NK-92 (cell line): ENCODE data around the gene KIF2C.
"Not testable (repeated sequence)": the region's sequence is repeated elsewhere in the genome, so short reads cannot be mapped to it uniquely, and the experiment has no call there.

Experiments
- DNase-seq: peaks from one replicate; lab custom pipeline; 2025; ENCODE audit not compliant: unreplicated experiment; lab: John Stamatoyannopoulos, UW

Gene KIF2C

DNA sequence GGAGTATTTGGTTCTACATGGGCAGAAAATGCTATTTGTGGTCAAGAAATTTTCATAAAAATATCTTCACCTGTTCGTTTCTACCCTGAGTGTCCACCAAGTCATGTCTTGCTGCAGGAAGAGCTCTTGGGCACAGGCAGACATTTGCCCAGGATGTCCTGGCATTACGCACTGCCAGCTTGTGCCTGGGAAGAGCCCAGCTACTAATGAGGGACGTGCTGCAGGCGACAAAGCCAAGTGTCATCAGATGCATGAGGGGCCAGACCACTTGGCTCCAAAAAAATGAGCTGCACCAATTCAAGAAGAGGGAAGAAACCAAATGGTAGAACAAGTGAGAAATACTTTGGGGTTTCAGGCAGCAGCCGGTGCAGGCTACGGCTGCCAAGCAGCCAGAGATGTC is 21.5 kb upstream of the KIF2C start:
- DNase-seq = no peak

DNA sequence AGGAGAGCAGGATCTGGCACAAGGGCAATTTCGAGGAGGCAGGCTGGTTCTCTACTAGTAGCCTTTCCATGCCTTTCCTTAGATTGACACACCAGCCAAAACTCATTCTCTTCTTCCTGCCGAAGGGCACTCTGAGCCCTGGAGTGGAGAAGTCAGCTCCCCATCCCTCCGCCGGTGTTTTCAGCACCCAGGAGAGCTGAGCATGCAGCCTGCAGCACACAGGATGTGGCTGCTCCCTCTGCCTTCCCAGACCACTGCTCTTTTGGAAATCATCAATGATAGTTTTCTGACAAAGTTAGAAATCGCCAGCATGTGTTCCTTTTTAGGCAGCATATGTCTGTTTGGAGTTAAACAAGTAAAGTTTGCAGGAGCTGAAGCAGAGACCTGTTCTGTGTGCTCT is 20.3 kb upstream of the KIF2C start:
- no peak for DNase-seq

DNA sequence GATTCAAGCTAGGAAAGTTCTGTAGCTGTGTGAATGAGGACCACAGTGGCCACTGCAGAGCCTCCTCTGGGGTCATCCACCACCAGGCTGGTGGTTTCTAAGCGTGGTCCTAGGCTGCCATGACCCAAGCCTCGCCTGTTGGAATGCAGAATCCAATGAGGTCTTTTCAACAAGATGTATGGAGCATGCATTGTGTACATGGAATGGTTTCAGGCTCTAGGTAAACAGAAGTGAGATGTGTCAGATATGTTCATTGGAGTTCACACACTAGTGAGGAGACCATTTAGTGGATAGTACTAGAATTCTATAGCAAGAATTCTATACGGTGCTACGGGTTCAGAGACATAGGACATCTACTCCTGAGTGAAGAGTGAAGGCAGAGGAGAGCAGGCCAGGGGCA is 19.4 kb upstream of the KIF2C start:
- DNase-seq = no peak

DNA sequence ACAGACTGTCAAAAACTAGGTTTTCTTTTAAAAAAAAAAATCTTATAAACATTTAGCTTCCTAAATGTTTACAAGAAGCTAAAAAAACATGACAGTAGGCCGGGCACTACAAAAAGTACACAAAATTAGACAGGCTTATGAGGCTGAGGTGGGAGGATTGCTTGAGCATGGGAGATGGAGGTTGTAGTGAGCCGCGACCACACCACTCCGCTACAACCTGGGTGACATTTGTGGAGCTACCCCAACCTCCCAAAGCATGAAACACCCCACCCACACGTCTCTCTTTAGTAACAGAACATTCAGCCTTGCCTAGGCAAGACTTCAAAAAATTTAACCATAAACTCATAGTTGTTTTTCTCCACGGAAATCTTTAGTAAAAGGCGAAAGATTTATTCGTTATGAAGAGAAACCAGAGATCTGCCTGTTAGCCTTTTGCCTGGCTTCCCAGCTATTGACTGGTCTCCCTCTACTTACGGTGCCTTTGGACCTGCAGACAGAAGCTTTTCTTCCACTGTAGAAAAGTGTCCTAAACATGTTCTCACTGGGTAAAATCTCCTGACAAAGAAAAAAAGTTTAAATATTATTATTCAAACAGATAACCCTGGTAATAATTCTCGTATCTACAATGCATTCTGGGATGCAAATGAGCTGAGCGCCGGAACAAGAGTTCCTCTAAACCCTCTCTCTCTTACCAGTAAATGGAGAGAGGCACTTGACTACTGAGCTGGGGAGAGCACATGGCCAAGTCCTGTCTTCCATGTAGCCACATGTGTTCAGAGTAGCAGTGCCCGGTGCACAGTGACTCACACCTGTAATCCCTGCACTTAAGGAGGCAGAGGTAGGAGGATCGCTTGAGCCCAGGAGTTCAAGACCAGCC is 17.9 kb upstream of the KIF2C start:
- DNase-seq = no peak

DNA sequence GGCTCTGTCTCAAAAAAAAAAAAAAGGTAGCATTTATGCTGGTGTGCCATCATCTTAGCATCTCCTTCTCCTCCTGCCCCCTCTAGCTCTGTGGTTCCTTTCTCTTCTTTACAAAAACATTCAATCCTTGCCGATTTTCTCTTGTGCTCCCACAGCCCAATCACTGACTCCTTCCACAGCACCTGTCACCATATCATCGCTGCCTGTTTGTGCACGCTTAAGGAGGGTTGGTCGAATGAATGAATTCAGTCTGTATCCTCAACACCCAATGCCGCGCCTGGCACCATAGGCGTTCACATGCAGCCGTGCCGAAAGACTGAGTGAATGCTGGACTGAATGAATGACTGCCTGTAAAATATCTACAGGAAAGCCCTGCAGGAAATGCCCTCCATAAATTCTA is 16.6 kb upstream of the KIF2C start:
- DNase-seq = no peak

DNA sequence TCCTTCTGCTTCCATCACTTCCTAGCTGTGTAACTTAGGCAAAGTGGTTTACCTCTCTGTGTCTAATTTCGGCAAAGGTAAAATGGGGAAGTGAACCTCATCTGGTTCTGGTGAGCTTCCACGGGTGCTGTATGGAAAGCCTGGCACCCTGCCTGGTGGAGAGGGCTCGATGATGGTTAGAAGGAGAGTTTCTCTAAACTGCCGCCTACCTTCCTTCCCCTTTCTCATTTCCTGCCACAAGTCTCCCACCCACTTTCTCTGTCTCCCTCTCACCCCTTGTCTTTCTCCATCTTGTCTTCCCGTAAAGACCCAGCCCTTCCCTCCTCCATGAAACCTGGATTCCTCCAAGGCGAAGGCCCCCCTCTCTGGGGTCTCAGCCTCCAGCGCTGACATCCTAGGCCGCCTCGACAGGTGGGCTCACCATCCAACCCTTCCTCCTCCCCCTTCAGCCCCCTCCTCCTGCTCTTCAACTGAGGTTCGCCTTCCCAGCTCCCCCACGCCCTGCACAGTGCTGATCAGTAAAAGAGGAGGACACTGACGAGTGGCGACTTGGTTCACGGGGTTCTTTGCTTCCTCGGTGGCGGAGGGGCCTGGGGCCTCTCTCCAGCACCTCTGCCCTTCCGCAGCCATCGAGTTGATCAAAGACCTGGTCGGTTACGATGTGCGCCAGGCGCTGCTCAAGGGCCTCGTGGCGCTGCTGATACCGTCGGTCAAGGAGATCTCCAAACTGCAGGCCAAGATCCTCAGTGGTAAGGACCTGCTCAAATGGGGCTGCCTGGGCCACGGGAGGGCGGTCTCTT is 15.9 kb upstream of the KIF2C start:
- no peak for DNase-seq

DNA sequence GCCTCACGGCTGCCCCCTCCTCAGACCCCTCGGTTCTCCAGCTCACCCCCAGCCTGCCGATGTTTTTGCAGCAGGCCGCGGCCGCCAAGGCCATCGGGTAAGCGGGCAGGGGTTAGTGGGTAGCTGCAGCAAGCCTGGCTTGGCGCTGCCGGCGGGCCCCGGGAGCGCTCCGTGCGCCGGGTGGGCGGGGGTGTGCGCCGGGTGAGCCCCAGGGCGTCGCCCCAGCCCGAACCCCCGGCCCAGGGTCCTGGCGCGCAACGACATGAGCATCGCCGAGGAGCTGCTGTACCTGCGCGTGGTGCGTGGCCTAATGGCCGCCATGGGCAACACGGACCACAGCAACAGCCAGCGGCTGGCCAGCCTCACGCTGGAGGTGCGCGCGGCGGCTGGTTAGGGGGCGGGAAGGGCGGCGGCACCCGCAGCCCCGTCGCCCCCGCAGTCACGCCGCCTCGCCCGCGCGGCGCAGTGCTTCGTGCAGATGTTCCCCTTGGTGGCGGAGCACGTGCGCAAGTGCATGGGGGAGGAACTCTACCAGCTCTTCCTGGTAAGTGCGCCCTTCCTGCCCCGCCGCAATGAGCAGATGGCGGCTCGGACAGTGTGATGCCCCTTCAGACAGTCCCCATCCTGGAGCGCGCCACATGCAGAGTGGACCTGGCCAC is 15.2 kb upstream of the KIF2C start:
- DNase-seq = no peak

DNA sequence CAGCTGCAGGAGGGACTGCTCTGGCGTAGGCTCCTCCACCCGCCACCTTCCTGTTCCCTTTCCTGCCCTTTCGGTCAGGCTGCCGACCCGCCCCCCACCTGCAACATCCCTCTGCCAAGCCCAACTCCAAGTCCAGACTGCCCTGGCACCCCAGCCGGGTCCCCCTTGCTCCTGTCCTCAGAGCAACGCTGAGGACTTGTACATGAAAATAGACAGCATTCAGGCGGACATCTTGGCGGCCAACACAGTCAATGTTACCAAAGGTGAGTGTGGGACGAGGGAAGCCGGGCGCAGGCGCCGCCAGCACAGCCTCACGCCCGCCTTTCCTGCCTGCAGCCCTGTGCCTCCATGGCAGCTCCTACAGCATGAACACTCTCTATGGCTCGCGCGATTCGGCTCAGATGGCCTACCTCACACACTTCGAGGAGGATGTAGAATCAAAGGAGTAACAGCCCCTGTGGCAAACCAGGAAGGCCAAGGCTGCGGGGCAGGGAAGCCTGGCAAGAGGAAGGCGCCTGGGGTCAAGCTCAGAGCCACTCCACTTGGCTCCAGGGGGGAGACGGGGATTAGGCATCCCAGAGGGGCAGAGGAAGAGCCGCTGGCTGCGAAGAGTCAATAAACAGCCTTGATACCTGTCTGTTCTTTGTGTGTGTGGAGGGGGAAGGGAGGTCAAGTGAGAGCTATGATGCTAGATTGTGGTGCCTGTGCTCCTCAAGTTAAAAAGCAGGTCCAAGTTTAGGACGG is 14.5 kb upstream of the KIF2C start:
- no peak for DNase-seq

DNA sequence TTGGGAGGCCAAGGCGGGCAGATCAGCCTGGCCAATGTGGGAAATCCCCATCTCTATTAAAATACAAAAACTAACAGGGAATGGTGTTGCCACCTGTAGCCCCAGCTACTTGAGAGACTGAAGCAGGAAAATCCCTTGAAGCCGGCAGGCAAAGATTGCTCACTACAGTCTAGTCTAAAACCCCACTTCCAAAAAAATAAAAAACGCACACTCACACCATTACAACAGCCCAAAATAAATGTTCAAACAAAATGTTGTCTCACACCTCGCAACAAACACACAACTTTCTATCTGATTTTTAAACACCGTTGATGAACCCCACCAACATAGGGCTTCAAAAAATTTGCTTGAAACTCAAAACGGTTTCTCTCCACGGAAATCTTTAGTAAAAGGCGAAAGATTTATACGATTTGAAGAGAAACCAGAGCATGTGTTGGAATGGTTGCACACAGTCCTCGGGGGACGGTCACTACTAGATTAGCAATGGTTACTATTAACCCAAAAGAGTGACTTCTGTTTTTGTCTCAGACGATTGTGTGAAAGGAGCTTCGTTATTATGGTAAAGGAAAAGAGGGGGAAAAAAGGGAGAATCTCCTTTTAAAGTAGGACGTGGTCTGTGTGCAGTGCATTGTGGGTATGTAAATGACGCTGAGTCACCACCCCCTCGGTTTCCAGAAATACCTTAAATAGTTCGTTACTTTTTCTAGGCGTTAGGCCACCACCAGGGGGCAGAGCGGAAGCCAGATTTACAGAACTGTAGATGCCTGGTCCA is 8.7 kb upstream of the KIF2C start, which contains the start of gene RNU5D-1:
Gene RNU5D-1 (minus strand): TSS at position 430 of the 772 bp plus-strand sequence.
- peak; percentile 59 for DNase-seq

DNA sequence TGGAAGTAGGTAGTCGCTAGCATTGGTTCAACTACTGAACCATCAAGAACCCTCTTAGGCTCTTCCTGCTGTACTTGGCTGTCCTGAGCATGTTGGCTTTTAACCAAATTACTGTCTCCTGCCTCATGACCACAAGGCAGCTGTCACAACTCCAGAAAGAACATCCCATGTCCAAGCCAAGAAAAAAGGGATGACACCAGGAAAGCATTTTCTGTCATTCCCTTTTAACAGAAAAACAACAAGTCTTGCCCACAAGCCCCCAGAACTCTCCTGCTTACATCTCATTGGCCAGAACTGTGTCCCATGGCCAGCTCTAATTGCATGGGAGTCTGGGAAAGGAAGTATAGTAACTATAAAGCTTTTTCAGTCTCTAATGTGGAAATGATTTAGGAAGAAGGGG is 6.3 kb upstream of the KIF2C start:
- no peak for DNase-seq

DNA sequence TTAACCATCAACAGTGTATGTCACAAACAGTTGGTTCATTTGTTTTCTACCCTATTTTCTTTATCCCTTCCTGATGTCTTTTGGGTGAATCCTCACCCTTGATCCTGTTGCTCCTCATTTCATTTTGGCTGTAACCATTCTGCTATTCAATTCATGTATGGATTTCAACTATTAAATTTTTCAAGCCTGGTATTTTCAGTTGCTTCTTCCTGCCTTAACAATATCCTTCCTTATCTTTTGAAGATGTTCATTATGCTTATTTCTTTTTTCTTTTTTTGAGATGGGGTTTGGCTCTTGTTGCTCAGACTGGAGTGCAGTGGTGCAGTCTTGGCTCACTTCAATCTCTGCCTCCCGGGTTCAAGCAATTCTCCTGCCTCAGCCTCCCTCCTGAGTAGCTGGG is 5.9 kb upstream of the KIF2C start:
- no peak for DNase-seq

DNA sequence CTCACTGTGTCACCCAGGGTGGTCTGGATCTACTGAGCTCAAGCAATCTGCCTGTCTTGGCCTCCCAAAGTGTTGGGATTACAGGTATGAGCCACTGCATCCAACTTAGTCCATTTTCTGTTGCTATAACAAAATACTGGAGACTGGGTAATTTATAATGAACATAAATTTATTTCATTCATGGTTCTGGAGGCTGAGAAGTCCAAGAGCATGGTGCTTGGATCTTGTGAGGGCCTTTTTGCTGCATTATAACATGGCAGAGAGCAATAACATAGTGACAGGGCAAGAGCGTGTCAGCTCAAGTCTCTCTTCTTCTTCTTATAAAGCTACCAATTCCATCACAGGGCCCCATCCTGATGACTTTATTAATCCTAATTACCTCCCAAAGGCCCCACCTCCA is 3.6 kb upstream of the KIF2C start:
- DNase-seq = no peak

DNA sequence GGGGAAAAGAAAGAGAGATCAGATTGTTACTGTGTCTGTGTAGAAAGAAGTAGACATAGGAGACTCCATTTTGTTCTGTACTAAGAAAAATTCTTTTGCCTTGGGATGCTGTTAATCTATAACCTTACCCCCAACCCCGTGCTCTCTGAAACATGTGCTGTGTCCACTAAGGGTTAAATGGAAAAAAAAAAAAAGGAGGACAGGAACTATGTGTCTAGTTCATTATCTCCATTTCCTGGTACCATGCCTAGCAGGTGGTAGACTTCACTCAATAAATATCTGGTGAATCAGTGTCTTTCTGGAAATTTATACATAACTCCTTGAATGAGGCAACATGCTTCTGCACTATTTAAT is 707 bp upstream of the KIF2C start:
- not testable (repeated sequence) for DNase-seq

DNA sequence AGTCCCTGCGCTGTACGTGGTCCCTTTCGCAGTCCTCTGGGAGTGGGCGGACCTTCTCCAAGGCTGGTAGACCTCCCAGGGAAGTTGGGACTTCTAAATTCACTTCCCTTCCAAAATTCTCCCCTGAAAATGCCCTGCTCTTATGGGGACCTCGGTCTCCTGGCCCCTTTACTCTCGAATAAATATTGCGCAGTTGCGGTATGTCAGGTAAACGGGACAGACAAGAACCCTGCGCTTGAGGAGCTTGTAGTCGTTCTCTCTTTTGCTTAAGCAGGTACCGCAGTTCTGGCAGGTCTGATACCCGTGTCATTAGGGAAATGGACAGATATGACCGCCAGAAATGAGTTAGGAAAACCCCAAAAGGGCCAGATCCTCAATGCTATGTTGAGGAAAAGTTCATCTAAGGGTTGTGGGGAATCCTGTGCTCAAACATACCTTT is 561 bp downstream of the KIF2C start:
- DNase-seq = no peak

DNA sequence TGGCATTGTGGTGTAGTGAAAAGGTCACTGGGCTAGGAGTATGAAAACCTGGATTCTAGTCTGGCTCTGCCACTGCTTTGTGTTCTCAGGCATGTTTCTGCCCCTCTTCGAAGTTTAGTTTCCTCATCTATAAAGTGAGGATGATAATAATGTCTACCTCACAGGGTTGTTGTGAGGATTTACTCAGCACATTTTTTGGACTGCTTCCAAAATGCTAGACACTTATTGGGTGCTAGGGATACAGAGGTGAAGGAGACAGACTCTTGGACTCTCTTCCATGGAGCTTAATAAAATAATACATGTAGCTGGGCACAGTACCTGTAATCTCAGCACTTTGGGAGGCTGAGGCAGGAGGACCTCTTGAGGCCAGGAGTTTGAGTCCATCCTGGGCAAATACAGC is 3.6 kb downstream of the KIF2C start:
- no peak for DNase-seq

DNA sequence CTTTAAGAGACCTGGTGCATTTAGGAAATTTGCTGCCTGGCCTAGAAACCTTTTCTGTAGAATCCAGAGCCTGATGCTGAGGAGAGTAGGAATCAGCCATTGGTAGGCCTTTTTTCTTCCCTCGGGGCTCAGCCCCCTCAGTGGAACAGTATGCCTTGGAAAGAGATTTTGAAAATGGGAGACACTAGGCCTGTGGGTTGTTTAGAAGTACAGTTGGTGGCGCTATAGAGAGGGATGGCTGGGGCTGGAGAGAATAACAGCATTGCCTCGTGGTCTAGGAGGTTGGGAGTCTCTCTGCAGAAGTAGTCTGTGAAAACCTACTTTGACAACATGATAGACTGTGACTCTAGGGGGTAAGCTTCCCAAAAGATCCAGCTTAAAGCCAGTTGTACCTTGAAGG is 8.2 kb downstream of the KIF2C start:
- DNase-seq = no peak

DNA sequence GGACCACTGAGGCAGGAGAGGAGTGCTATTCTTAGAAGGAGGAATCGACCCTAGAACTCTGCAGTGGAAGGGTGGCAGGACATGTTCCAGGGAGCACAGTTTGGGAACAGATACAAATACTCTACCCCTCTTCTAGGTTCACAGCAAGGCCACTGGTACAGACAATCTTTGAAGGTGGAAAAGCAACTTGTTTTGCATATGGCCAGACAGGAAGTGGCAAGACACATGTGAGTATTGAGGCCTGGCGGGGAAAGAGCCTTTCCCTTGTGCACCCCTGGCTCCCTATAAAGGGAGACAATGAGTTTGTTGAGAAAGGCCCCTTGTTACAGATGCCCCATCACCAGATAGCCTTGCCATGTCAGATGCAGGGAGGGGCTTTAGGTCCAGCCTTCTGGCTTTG is 17.8 kb downstream of the KIF2C start:
- no peak for DNase-seq

DNA sequence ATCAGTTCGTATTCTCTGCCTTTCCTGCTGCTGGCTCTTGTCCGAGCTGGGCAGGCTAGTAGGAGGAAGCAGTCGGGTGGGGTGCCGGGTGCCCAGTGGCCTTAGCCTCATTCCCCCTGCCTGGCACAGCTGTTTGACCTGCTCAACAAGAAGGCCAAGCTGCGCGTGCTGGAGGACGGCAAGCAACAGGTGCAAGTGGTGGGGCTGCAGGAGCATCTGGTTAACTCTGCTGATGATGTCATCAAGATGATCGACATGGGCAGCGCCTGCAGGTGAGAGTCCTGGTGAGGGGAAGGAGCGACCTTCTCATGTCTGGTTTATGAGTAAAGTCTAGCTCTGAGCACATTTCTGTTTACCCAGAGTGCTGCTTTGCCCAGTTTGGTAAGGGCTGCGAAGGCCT is 19.4 kb downstream of the KIF2C start:
- no peak for DNase-seq

DNA sequence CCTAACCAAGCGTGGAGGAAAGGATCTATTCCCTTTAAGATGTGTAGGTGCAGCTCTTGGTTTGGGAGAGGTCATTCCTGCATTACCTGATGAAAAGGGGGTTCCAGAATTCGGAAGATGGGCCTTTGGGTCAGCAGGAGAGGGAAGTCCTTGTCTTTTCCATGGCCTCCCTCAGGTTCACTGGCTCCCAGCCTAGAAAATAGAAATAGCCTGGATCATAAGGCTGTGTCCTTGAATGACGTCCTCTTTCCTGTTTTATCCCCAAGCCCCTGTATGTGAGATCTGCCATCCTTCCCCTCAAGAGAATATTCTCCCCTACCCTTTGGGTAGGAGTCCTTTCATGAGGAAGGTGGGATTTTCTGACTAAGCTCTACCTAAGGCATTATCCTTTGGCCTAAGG is 21.2 kb downstream of the KIF2C start:
- no peak for DNase-seq

DNA sequence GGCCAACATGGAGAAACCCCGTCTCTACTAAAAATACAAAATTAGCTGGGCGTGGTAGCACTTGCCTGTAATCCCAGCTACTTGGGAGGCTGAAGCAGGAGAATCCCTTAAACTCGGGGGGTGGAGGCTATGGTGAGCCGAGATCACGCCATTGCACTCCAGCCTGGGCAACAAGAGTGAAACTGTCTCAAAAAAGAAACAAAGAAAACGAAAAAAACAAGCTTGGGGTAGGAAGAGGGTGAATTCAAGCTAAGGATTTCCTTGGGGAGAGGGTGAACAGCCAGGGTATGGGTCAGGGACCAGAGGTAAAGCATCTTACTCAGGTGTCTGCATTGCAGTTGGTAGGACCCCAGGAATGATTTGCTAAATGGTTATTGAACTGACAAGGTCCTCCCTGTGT is 26.8 kb downstream of the KIF2C start:
- not testable (repeated sequence) for DNase-seq
